Amniotic epithelial cell (primary cell): ENCODE measurements around the gene XKR7.

Experiments used
- DNase-seq: peaks from one replicate; pipeline ENCODE4 v3.0.0-alpha.2; 2010; ENCODE audit warnings: low read depth

The XKR7 gene

GRCh38 chr20:31945319-31945718, 22.6 kb upstream of the XKR7 start:
- DNase-seq, result no peak

GRCh38 chr20:31945785-31946184, 22.2 kb upstream of the XKR7 start:
- DNase-seq, result no peak

- peak; percentile 7 for DNase-seq
These were observed 19.9 kb upstream of the XKR7 start for GRCh38 chr20:31948008-31948407.

GRCh38 chr20:31949877-31950646, 17.9 kb upstream of the XKR7 start:
- no peak for DNase-seq

GRCh38 chr20:31951203-31951529, 16.8 kb upstream of the XKR7 start:
- DNase-seq, result no peak

- peak; percentile 87 for DNase-seq
These were observed 16.2 kb upstream of the XKR7 start, which contains the start of gene PDRG1 for GRCh38 chr20:31951530-31952453. Gene PDRG1 (minus strand): TSS chr20:31952046. CDS start chr20:31951961, 85 bp downstream.

GRCh38 chr20:31953556-31954148, 14.3 kb upstream of the XKR7 start:
- DNase-seq, result no peak

GRCh38 chr20:31954500-31954899, 13.5 kb upstream of the XKR7 start:
- no peak for DNase-seq

- DNase-seq, result no peak
These were observed 11.1 kb upstream of the XKR7 start for GRCh38 chr20:31956556-31957526.

GRCh38 chr20:31962761-31963160, 5.2 kb upstream of the XKR7 start:
- no peak for DNase-seq

GRCh38 chr20:31963889-31964288, 4.1 kb upstream of the XKR7 start:
- DNase-seq, result no peak

GRCh38 chr20:31966991-31967655, 828 bp upstream of the XKR7 start:
- no peak for DNase-seq

- DNase-seq, result peak; percentile 42
These were observed 558 bp downstream of the XKR7 start for GRCh38 chr20:31968291-31969126.

- no peak for DNase-seq
These were observed 2.0 kb downstream of the XKR7 start for GRCh38 chr20:31969991-31970390.

- no peak for DNase-seq
These were observed 4.6 kb downstream of the XKR7 start for GRCh38 chr20:31972471-31973021.

- DNase-seq, result no peak
These were observed 6.3 kb downstream of the XKR7 start for GRCh38 chr20:31974296-31974695.

GRCh38 chr20:31974951-31975487, 7.1 kb downstream of the XKR7 start:
- DNase-seq, result no peak

- no peak for DNase-seq
These were observed 7.9 kb downstream of the XKR7 start for GRCh38 chr20:31975874-31976273.

- no peak for DNase-seq
These were observed 9.1 kb downstream of the XKR7 start for GRCh38 chr20:31977080-31977479.
